Heart left ventricle (tissue), 16 donors: ENCODE results near the gene USP34. TPM values are rescaled to one million over a fixed set of nuclear protein-coding genes. Genes with fewer than 3 reads are reported as not detected.
"Not testable (repeated sequence)": the region's sequence is repeated elsewhere in the genome, so short reads cannot be mapped to it uniquely, and the experiment has no call there.

ENCODE experiments used
- ATAC-seq, 4 donors: fragments of 200-7000 bp; cut with Tn5 transposase; one replicate each; pipeline ENCODE4 v1.9.1; 2020 to 2022; ENCODE audit warnings: moderate library complexity in 4 of 4, mild to moderate bottlenecking in 3 of 4, moderate number of reproducible peaks in 1 of 4
- DNase-seq, 5 donors: peaks; one replicate each; pipeline ENCODE4 v3.0.0-alpha.2; 2020
- H3K27ac ChIP-seq, 12 donors: fragments of 200-600 bp; sonication (generic) in 4 of 12; one replicate each; pipeline versions ENCODE4 v1.5.0 to v1.8.0; 2016 to 2022; ENCODE audit warnings: mild to moderate bottlenecking in 2 of 12
- H3K27me3 ChIP-seq, 9 donors: fragments of 200-600 bp; sonication (generic) in 2 of 9; one replicate each; pipeline versions ENCODE4 v1.5.1 to v1.8.0; 2016 to 2022; ENCODE audit warnings: mild to moderate bottlenecking in 3 of 9
- H3K36me3 ChIP-seq, 9 donors: fragments of 200-600 bp; sonication (generic) in 2 of 9; one replicate each; pipeline versions ENCODE4 v1.5.0 to v1.8.0; 2018 to 2022; ENCODE audit warnings: mild to moderate bottlenecking in 2 of 9
- H3K4me1 ChIP-seq, 12 donors: fragments of 200-600 bp; sonication (generic) in 4 of 12; one replicate each; pipeline versions ENCODE4 v1.5.0 to v1.8.0; 2016 to 2022; ENCODE audit warnings: mild to moderate bottlenecking in 3 of 12
- H3K4me3 ChIP-seq, 12 donors: fragments of 200-600 bp; sonication (generic) in 4 of 12; one replicate each; pipeline versions ENCODE4 v1.5.0 to v1.8.0; 2017 to 2022; ENCODE audit warnings: mild to moderate bottlenecking in 9 of 12, moderate library complexity in 4 of 12
- H3K9me3 ChIP-seq, 12 donors: fragments of 200-600 bp; sonication (generic) in 4 of 12; one replicate each; pipeline versions ENCODE4 v1.5.0 to v1.8.0; 2016 to 2022; ENCODE audit warnings: mild to moderate bottlenecking in 1 of 12
- POLR2A ChIP-seq, 2 donors: fragments of 450-650 bp; IDR thresholded peaks; one replicate each; pipeline ENCODE4 v1.6.1; 2017; ENCODE audit warnings: antibody characterized with exemption in 2 of 2, mild to moderate bottlenecking in 2 of 2, moderate library complexity in 2 of 2
- WGBS, 4 donors: extraction: QIAGEN DNeasy Blood & Tissue Kit in 2 of 4; methylation state at CpG; one replicate each; pipeline versions ENCODE4 v1.1.5 to v1.1.7; 2013 to 2018; 5-methylcytosine and 5-hydroxymethylcytosine counted together
- intact Hi-C, 10 donors: fragments of 100-400 bp; cut with DNase I; formaldehyde crosslinking; loops; one replicate each; pipeline versions ENCODE4 v1.11.1 to v1.14.2; 2022
- polyA plus RNA-seq, 2 donors: library from polyadenylated mRNA; stranded (reverse); fragments of 200-250 nt; gene quantifications; one replicate each; pipeline ENCODE4 v1.2.3, GENCODE V29; 2013
- total RNA-seq, 9 donors: library from RNA; depleted of rRNA in 2 of 9; stranded (reverse); fragments of >200 nt in 2 of 9; fragmentation: NEBNext Ultra II Directional in 3 of 9; extraction: Animal tissue kit (Norgen Biotek cat#: 25700) in 3 of 9; gene quantifications; one replicate each; pipeline versions ENCODE4 v1.1.0 to v1.2.4, GENCODE V29; 2016 to 2023
- TF ChIP-seq, protein P1 (sequence below), 12 donors: fragments of 200-600 bp; sonication (generic) in 4 of 12; IDR thresholded peaks; one replicate each; pipeline versions ENCODE4 v1.5.0 to v1.8.0; 2018 to 2022; ENCODE audit warnings: antibody characterized with exemption in 12 of 12, mild to moderate bottlenecking in 5 of 12
- donor health status: ischemic (EF 13 %, LVEDD 7.1; RV severe dilation, severe dysfunction).
- donor health status: healthy with polysubstance abuse.
- donor health status: DM: no; HTN: yes; CAD: no.
- donor health status: DM: no; HTN: no; CAD: no.
- donor health status: ischemic (EF 25% LVEDD 6.9; RV normal size, moderate dysfunction).
- donor health status: ischemic (EF 25% LVEDD 5.7; RV mildly dilated, moderate dysfunction).
- donor health status: healthy.
- donor health status: DM: yes; HTN: yes; CAD: no.
- donor health status: ischemic (EF 35%, LVEDD 5.7; RV mildly dilated, moderate dysfunction).
- donor health status: nonischemic (EF 11% LVEDD 7.7; RV severe dilation, severe dysfunction).
- donor health status: DM: yes; HTN: yes; CAD: no.
- donor health status: PGD.
- donor health status: ischemic (EF 29% LVEDD 5.4; RV normal size, mild dysfunction).
- donor health status: nonischemic (EF 23%, LVEDD 6.1; RV moderate dilation, normal function).

USP34 gene
- total and polyA plus RNA-seq, 11 donors = 33.3 to 82.8 (median 60.6) TPM

DNA sequence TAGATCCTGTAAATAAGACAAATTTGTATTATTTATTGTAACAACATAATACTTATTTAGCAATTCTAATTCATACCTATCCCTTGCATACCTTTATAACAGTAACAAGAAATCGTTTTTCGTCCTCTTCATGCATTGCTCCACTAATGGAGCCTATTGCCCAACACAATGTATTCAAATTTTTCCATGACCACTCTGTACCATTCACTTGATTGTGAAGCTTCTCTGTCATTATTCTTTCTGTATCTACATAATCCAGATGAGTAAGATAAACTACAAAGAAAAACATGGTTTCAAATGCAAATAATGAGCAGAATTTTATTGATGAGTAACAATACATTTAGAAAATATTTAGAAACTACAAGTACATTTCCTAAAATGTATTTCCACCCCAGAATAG, 21.6 kb upstream of the USP34 start:
- peaks cover 0 to 7% (median 0%) of the 10 kb centered on the region in 12 donors for H3K4me1 ChIP-seq
- H3K27ac ChIP-seq = no peak overlapping the region
- no peaks in the 10 kb centered on the region for H3K27me3 ChIP-seq
- WGBS, 4 donors = 96 to 98% (median 97%) methylated on average over 2 of the region's 2 CpGs
- TF ChIP-seq, protein P1, sequence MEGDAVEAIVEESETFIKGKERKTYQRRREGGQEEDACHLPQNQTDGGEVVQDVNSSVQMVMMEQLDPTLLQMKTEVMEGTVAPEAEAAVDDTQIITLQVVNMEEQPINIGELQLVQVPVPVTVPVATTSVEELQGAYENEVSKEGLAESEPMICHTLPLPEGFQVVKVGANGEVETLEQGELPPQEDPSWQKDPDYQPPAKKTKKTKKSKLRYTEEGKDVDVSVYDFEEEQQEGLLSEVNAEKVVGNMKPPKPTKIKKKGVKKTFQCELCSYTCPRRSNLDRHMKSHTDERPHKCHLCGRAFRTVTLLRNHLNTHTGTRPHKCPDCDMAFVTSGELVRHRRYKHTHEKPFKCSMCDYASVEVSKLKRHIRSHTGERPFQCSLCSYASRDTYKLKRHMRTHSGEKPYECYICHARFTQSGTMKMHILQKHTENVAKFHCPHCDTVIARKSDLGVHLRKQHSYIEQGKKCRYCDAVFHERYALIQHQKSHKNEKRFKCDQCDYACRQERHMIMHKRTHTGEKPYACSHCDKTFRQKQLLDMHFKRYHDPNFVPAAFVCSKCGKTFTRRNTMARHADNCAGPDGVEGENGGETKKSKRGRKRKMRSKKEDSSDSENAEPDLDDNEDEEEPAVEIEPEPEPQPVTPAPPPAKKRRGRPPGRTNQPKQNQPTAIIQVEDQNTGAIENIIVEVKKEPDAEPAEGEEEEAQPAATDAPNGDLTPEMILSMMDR (IDR thresholded peaks at IDR 0.05) = no peak
- TF ChIP-seq POLR2A (IDR thresholded peaks at IDR 0.05) = no peak
- no peak overlapping the region for H3K4me3 ChIP-seq
- intact Hi-C loops = no loop called here
- no peak for ATAC-seq
- DNase-seq = no peak
- no peaks in the 10 kb centered on the region for H3K9me3 ChIP-seq
- peaks cover 2 to 100% (median 99%) of the 10 kb centered on the region in 9 donors for H3K36me3 ChIP-seq

DNA sequence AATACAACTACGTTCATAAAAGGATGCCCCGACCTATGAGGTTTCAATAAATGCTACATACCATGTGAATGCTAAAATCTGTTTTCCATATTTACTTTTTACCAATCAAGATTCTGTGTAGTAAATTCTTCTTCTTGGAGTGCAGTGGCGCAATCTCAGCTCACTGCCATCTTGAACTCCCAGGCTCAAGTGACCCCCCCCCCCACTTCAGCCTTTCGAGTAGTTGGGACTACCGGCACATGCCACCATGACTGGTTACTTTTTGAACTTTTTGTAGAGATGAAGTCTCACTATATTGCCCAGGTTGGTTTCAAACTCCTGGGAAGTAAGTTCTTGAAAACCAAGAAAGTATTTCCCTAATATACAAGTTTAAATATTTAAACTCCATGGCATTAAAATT, 14.4 kb upstream of the USP34 start:
- no peak overlapping the region for H3K4me3 ChIP-seq
- H3K27ac ChIP-seq = no peak overlapping the region
- no peak for DNase-seq
- H3K36me3 ChIP-seq = peaks cover 0 to 100% (median 100%) of the 10 kb centered on the region in 9 donors
- no peak for TF ChIP-seq POLR2A (IDR thresholded peaks at IDR 0.05)
- TF ChIP-seq, protein P1 (IDR thresholded peaks at IDR 0.05) = no peak
- H3K4me1 ChIP-seq = no peaks in the 10 kb centered on the region
- WGBS, 4 donors = 96 to 99% (median 98%) methylated on average over 5 of the region's 5 CpGs
- ATAC-seq = no peak
- no peaks in the 10 kb centered on the region for H3K9me3 ChIP-seq
- H3K27me3 ChIP-seq = no peaks in the 10 kb centered on the region
- intact Hi-C loops = loop anchor here in 2 of 10 donors (10.0 kb wide), 2 partner anchors 150 to 170 kb away; no protein-coding TSS in a partner anchor

DNA sequence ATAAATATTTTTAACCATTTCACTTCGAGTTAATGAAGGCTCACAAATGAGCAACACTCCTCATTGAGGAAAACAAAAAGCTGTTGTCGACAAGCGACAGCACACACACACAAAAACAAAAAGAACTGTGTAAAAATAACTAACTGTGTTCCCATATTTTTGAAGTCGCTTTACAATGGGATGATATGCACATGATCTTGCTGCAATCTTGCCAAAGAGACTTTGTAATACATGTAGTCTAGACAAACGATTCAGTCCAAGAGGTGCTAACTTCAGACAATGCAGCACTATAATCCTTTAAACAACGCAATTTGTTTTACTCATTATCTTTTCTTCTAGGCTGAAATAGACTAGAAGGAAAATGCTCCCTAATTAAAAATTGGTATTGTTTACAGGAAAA, 7.2 kb upstream of the USP34 start:
- TF ChIP-seq, protein P1 (IDR thresholded peaks at IDR 0.05) = no peak
- TF ChIP-seq POLR2A (IDR thresholded peaks at IDR 0.05) = no peak
- DNase-seq = no peak
- Histone ChIP-seq H3K4me3 (no peak overlapping the region), H3K27me3 (no peaks in the 10 kb centered on the region), H3K36me3 (peaks cover 0 to 72% (median 60%) of the 10 kb centered on the region in 9 donors), H3K9me3 (no peaks in the 10 kb centered on the region), H3K4me1 (no peaks in the 10 kb centered on the region), H3K27ac (no peak overlapping the region)
- intact Hi-C loops = loop anchor here in 2 of 10 donors (10.0 kb wide), 1 partner anchor 123 kb away; no protein-coding TSS in a partner anchor
- 87 to 90% (median 88%) methylated on average over 6 of the region's 6 CpGs for WGBS, 4 donors
- no peak for ATAC-seq

DNA sequence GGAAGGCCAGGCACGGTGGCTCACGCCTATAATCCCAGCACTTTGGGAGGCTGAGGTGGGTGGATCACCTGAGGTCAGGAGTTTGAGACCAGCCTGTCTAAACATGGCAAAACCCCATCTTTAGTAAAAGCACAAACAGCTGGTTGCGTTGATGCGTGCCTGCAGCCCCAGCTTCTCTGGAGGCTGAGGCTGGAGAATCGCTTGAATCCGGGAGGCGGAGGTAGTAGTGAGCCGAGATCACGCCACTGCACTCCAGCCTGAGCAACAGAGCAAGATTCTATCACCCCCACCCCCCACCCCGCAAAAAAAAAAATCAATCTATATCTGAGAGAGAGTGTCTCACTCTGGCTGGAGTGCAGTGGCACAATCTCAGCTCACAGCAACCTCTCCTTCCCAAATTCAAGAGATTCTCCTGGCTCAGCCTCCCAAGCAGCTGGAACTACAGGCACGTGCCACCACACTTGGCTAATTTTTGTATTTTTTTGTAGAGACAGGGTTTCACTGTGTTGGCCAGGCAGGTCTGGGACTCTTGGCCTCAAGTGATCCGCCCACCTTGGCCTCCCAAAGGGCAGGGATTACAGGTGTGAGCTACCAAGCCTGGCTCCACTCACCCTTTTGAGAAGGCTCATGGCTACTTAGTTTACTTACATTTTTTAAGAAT, 6.2 kb upstream of the USP34 start:
- H3K27ac ChIP-seq, DNase-seq, H3K9me3 ChIP-seq, H3K27me3 ChIP-seq, H3K4me1 ChIP-seq, H3K4me3 ChIP-seq, ATAC-seq: not testable (repeated sequence)
- H3K36me3 ChIP-seq = peaks cover 0 to 61% (median 49%) of the 10 kb centered on the region in 9 donors
- 96 to 98% (median 97%) methylated on average over 12 of the region's 12 CpGs for WGBS, 4 donors
- intact Hi-C loops = loop anchor here in 2 of 10 donors (10.0 kb wide), 1 partner anchor 122 kb away; no protein-coding TSS in a partner anchor
